GM18868 (cell line): ENCODE results near the gene PATJ.

Source experiments
- ATAC-seq: cut with Tn5 transposase; IDR thresholded peaks from one replicate; pipeline ENCODE4 v1.9.1; 2021; ENCODE audit warnings: mild to moderate bottlenecking, moderate library complexity; ENCODE audit not compliant: unreplicated experiment

The PATJ gene

GRCh38 chr1:62038594-62039284, 296.5 kb downstream of the PATJ start:
- no peak for ATAC-seq

- ATAC-seq, result no peak
Measured at GRCh38 chr1:62040450-62040849, 298.2 kb downstream of the PATJ start.

GRCh38 chr1:62040973-62041372, 298.7 kb downstream of the PATJ start:
- no peak for ATAC-seq

- ATAC-seq, result no peak
Measured at GRCh38 chr1:62043154-62043553, 300.9 kb downstream of the PATJ start.

GRCh38 chr1:62045574-62045973, 303.3 kb downstream of the PATJ start:
- ATAC-seq, result no peak

GRCh38 chr1:62046927-62047326, 304.6 kb downstream of the PATJ start:
- no peak for ATAC-seq

GRCh38 chr1:62050165-62050564, 307.9 kb downstream of the PATJ start:
- ATAC-seq, result no peak

- ATAC-seq, result no peak
Measured at GRCh38 chr1:62052946-62053345, 310.7 kb downstream of the PATJ start.

- no peak for ATAC-seq
Measured at GRCh38 chr1:62054188-62054587, 311.9 kb downstream of the PATJ start.

GRCh38 chr1:62057230-62057629, 314.9 kb downstream of the PATJ start:
- no peak for ATAC-seq

- no peak for ATAC-seq
Measured at GRCh38 chr1:62057641-62058290, 315.5 kb downstream of the PATJ start.

GRCh38 chr1:62058956-62059355, 316.7 kb downstream of the PATJ start:
- ATAC-seq, result no peak

GRCh38 chr1:62062087-62062486, 319.8 kb downstream of the PATJ start:
- ATAC-seq, result no peak

- ATAC-seq, result no peak
Measured at GRCh38 chr1:62064829-62065407, 322.6 kb downstream of the PATJ start.

GRCh38 chr1:62066713-62067112, 324.4 kb downstream of the PATJ start:
- no peak for ATAC-seq

GRCh38 chr1:62068416-62068843, 326.1 kb downstream of the PATJ start:
- no peak for ATAC-seq

- no peak for ATAC-seq
Measured at GRCh38 chr1:62068978-62069377, 326.7 kb downstream of the PATJ start.

GRCh38 chr1:62070384-62071011, 328.2 kb downstream of the PATJ start:
- no peak for ATAC-seq

GRCh38 chr1:62071695-62072094, 329.4 kb downstream of the PATJ start:
- no peak for ATAC-seq

GRCh38 chr1:62076286-62076685, 334.0 kb downstream of the PATJ start:
- no peak for ATAC-seq

- no peak for ATAC-seq
Measured at GRCh38 chr1:62077821-62078220, 335.5 kb downstream of the PATJ start.
